Neural cell (in vitro differentiated cells): ENCODE data around the gene PDZRN3. TPM values are rescaled to one million over a fixed set of nuclear protein-coding genes. Genes with fewer than 3 reads are reported as not detected.

ENCODE experiments used
- H2AFZ ChIP-seq: fragments of 200-600, 300-800 bp; sonication (generic), shearing (Covaris generic); 2 replicates; pipeline ENCODE4 v1.6.0; 2014; ENCODE audit warnings: low read depth, mild to moderate bottlenecking, antibody characterized with exemption, low read length, moderate library complexity
- H3F3A ChIP-seq: fragments of 200-600 bp; shearing (Covaris generic); 2 replicates; pipeline ENCODE4 v1.6.1; 2016; ENCODE audit warnings: mild to moderate bottlenecking, moderate library complexity, mixed read lengths, antibody characterized with exemption, low read length; ENCODE audit not compliant: insufficient read depth, poor library complexity, severe bottlenecking
- H3K27ac ChIP-seq: fragments of 200-600, 300-800 bp; sonication (generic), shearing (Covaris generic); 2 replicates; pipeline ENCODE4 v1.5.1; 2014; ENCODE audit warnings: mild to moderate bottlenecking, low read length, moderate library complexity
- H3K27me3 ChIP-seq: fragments of 300-800, 200-600 bp; sonication (generic), shearing (Covaris generic); 2 replicates; pipeline ENCODE4 v1.6.0; 2014; ENCODE audit warnings: mild to moderate bottlenecking, low read depth, low read length, moderate library complexity; ENCODE audit not compliant: insufficient read depth
- H3K36me3 ChIP-seq: fragments of 300-800, 200-600 bp; sonication (generic), shearing (Covaris generic); 2 replicates; pipeline ENCODE4 v1.5.1; 2014; ENCODE audit warnings: mild to moderate bottlenecking, antibody characterized with exemption, low read length, moderate library complexity; ENCODE audit not compliant: insufficient read depth
- H3K4me2 ChIP-seq: fragments of 300-800, 200-600 bp; sonication (generic), shearing (Covaris generic); 2 replicates; pipeline ENCODE4 v1.6.0; 2014; ENCODE audit warnings: mild to moderate bottlenecking, low read length
- H3K4me3 ChIP-seq: fragments of 300-800, 200-600 bp; sonication (generic), shearing (Covaris generic); 2 replicates; pipeline ENCODE4 v1.5.1; 2014; ENCODE audit warnings: mild to moderate bottlenecking, low read length, moderate library complexity
- H3K79me2 ChIP-seq: fragments of 200-600 bp; shearing (Covaris generic); replicated peaks from 2 replicates; pipeline ENCODE4 v1.6.0; 2014; ENCODE audit warnings: mild to moderate bottlenecking, low read length, moderate library complexity; ENCODE audit not compliant: insufficient read depth
- H3K9ac ChIP-seq: fragments of 300-800, 200-600 bp; sonication (generic), shearing (Covaris generic); 2 replicates; pipeline ENCODE4 v1.6.1; 2016; ENCODE audit warnings: mild to moderate bottlenecking, low read length, mixed read lengths
- H3K9me2 ChIP-seq: fragments of 200-600 bp; shearing (Covaris generic); 2 replicates; pipeline ENCODE4 v1.6.1; 2016; ENCODE audit warnings: mild to moderate bottlenecking, low read length, mixed read lengths; ENCODE audit not compliant: insufficient read depth
- H3K9me3 ChIP-seq: fragments of 200-600, 300-800 bp; sonication (generic), shearing (Covaris generic); 2 replicates; pipeline ENCODE4 v1.6.1; 2016; ENCODE audit warnings: mild to moderate bottlenecking, mixed run types, low read length, moderate library complexity, mixed read lengths
- H4K20me1 ChIP-seq: fragments of 200-600 bp; shearing (Covaris generic); 2 replicates; pipeline ENCODE4 v1.6.1; 2016; ENCODE audit warnings: mild to moderate bottlenecking, mixed run types; ENCODE audit not compliant: insufficient read depth
- EP300 ChIP-seq: fragments of 450-650 bp; conservative IDR thresholded peaks from 2 replicates; pipeline ENCODE4 v1.6.1; 2014; ENCODE audit warnings: antibody characterized with exemption, mild to moderate bottlenecking, moderate library complexity; ENCODE audit not compliant: poor library complexity, severe bottlenecking
- EZH2 ChIP-seq: fragments of 200-600, 300-800 bp; shearing (Covaris generic), sonication (generic); IDR thresholded peaks from 2 replicates; pipeline ENCODE4 v1.6.1; 2014; ENCODE audit warnings: antibody characterized with exemption, low read length, borderline replicate concordance, mild to moderate bottlenecking; ENCODE audit not compliant: insufficient read depth, poor library complexity, severe bottlenecking
- MXI1 ChIP-seq: fragments of 450-650 bp; conservative IDR thresholded peaks from 2 replicates; pipeline ENCODE4 v1.6.1; 2014; ENCODE audit warnings: antibody characterized with exemption, mild to moderate bottlenecking; ENCODE audit not compliant: poor library complexity, severe bottlenecking
- POLR2AphosphoS5 ChIP-seq: IDR thresholded peaks from 2 replicates; pipeline ENCODE4 v1.6.1; 2012
- RAD21 ChIP-seq: fragments of 450-650 bp; conservative IDR thresholded peaks from 2 replicates; pipeline ENCODE4 v1.6.1; 2014; ENCODE audit warnings: antibody characterized with exemption, mild to moderate bottlenecking, moderate library complexity
- SMC3 ChIP-seq: fragments of 450-650 bp; conservative IDR thresholded peaks from 2 replicates; pipeline ENCODE4 v1.6.1; 2014; ENCODE audit warnings: antibody characterized with exemption, mild to moderate bottlenecking, moderate library complexity; ENCODE audit not compliant: poor library complexity
- TAF1 ChIP-seq: IDR thresholded peaks from 2 replicates; pipeline ENCODE4 v1.6.1; 2012; ENCODE audit warnings: low read depth
- polyA plus RNA-seq: library from polyadenylated mRNA; depleted of rRNA; stranded (reverse); fragments of >200 nt; gene quantifications from 2 replicates; pipeline ENCODE4 v1.2.3, GENCODE V29; 2014
- TF ChIP-seq, protein P1 (sequence below): fragments of 450-650 bp; IDR thresholded peaks from 2 replicates; pipeline ENCODE4 v1.5.1; 2014; ENCODE audit warnings: antibody characterized with exemption, mild to moderate bottlenecking, moderate library complexity; ENCODE audit not compliant: poor library complexity, severe bottlenecking
- TF ChIP-seq, protein P2 (sequence below): IDR thresholded peaks from 2 replicates; pipeline ENCODE4 v1.6.1; 2012; ENCODE audit warnings: borderline replicate concordance

The PDZRN3 gene
- polyA plus RNA-seq, 1 donor from 2014 or later = 1.1 TPM

DNA sequence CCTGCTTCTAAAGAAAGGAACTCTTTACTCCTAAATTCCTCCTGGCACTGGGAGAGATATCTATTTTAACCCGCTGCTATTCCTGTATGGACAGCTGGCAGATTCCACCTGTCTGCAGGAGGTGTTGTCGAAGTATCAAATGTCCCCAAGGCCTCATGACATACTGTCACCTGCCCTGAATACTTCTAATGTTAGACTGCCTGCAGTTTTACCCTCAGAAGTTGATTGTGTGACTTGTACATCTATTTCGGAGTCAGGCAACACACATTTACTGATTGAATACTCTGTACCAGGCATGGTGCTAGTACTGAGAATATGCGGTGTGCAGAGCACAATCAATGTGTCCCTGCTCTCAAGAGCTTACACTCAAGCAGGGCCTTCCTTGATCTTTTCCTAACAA is 38.6 kb downstream of the PDZRN3 start:
- TF ChIP-seq SMC3 (no peak), MXI1 (no peak), RAD21 (no peak), EZH2 (no peak), EP300 (no peak), TAF1 (no peak), POLR2AphosphoS5 (no peak)
- TF ChIP-seq, protein P1, sequence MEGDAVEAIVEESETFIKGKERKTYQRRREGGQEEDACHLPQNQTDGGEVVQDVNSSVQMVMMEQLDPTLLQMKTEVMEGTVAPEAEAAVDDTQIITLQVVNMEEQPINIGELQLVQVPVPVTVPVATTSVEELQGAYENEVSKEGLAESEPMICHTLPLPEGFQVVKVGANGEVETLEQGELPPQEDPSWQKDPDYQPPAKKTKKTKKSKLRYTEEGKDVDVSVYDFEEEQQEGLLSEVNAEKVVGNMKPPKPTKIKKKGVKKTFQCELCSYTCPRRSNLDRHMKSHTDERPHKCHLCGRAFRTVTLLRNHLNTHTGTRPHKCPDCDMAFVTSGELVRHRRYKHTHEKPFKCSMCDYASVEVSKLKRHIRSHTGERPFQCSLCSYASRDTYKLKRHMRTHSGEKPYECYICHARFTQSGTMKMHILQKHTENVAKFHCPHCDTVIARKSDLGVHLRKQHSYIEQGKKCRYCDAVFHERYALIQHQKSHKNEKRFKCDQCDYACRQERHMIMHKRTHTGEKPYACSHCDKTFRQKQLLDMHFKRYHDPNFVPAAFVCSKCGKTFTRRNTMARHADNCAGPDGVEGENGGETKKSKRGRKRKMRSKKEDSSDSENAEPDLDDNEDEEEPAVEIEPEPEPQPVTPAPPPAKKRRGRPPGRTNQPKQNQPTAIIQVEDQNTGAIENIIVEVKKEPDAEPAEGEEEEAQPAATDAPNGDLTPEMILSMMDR = no peak
- H3K9me3 ChIP-seq = no peaks in the 10 kb centered on the region
- no peaks in the 10 kb centered on the region for H3K27me3 ChIP-seq
- H3K4me2 ChIP-seq = no peak overlapping the region
- no peaks in the 10 kb centered on the region for H4K20me1 ChIP-seq
- no peaks in the 10 kb centered on the region for H3F3A ChIP-seq
- no peaks in the 10 kb centered on the region for H3K9me2 ChIP-seq
- no peak overlapping the region for H3K4me3 ChIP-seq
- no peak overlapping the region for H3K27ac ChIP-seq
- H3K36me3 ChIP-seq = no peaks in the 10 kb centered on the region
- no peak overlapping the region for H3K9ac ChIP-seq
- H3K79me2 ChIP-seq = no peaks in the 10 kb centered on the region
- no peak overlapping the region for H2AFZ ChIP-seq

DNA sequence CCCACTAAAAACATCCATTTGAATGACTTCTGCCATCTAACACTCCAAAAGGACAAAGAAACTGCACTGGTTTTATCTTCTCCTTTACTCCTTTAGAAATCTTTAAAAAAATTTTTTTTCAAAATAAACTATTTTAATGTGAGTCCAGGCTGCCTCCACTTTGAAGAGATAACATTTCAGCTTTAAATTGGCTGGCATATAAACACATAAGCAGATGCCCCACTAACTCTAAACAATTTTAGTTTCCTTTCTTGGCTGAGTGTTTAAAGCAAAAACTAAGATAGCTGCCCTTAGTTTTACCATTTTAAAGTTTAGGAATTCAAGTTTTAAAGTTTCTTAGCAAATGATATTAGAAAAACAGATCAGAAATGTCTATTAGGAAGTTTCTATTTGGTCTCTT is 39.9 kb downstream of the PDZRN3 start:
- no peaks in the 10 kb centered on the region for H3F3A ChIP-seq
- H3K9me2 ChIP-seq = no peaks in the 10 kb centered on the region
- H3K9me3 ChIP-seq = no peaks in the 10 kb centered on the region
- no peak overlapping the region for H3K9ac ChIP-seq
- H3K79me2 ChIP-seq = no peaks in the 10 kb centered on the region
- no peak overlapping the region for H3K4me2 ChIP-seq
- no peaks in the 10 kb centered on the region for H4K20me1 ChIP-seq
- H3K4me3 ChIP-seq = no peak overlapping the region
- H3K27ac ChIP-seq = no peak overlapping the region
- H3K36me3 ChIP-seq = no peaks in the 10 kb centered on the region
- H2AFZ ChIP-seq = no peak overlapping the region
- no peak for TF ChIP-seq RAD21
- no peak for TF ChIP-seq SMC3
- TF ChIP-seq, protein P1 = no peak
- TF ChIP-seq, protein P2, sequence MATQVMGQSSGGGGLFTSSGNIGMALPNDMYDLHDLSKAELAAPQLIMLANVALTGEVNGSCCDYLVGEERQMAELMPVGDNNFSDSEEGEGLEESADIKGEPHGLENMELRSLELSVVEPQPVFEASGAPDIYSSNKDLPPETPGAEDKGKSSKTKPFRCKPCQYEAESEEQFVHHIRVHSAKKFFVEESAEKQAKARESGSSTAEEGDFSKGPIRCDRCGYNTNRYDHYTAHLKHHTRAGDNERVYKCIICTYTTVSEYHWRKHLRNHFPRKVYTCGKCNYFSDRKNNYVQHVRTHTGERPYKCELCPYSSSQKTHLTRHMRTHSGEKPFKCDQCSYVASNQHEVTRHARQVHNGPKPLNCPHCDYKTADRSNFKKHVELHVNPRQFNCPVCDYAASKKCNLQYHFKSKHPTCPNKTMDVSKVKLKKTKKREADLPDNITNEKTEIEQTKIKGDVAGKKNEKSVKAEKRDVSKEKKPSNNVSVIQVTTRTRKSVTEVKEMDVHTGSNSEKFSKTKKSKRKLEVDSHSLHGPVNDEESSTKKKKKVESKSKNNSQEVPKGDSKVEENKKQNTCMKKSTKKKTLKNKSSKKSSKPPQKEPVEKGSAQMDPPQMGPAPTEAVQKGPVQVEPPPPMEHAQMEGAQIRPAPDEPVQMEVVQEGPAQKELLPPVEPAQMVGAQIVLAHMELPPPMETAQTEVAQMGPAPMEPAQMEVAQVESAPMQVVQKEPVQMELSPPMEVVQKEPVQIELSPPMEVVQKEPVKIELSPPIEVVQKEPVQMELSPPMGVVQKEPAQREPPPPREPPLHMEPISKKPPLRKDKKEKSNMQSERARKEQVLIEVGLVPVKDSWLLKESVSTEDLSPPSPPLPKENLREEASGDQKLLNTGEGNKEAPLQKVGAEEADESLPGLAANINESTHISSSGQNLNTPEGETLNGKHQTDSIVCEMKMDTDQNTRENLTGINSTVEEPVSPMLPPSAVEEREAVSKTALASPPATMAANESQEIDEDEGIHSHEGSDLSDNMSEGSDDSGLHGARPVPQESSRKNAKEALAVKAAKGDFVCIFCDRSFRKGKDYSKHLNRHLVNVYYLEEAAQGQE = no peak
- no peak for TF ChIP-seq EZH2
- no peak for TF ChIP-seq TAF1
- no peak for TF ChIP-seq EP300
- no peak for TF ChIP-seq POLR2AphosphoS5
- no peaks in the 10 kb centered on the region for H3K27me3 ChIP-seq
